ENCODE results near the gene RELB.

Gene RELB

DNA sequence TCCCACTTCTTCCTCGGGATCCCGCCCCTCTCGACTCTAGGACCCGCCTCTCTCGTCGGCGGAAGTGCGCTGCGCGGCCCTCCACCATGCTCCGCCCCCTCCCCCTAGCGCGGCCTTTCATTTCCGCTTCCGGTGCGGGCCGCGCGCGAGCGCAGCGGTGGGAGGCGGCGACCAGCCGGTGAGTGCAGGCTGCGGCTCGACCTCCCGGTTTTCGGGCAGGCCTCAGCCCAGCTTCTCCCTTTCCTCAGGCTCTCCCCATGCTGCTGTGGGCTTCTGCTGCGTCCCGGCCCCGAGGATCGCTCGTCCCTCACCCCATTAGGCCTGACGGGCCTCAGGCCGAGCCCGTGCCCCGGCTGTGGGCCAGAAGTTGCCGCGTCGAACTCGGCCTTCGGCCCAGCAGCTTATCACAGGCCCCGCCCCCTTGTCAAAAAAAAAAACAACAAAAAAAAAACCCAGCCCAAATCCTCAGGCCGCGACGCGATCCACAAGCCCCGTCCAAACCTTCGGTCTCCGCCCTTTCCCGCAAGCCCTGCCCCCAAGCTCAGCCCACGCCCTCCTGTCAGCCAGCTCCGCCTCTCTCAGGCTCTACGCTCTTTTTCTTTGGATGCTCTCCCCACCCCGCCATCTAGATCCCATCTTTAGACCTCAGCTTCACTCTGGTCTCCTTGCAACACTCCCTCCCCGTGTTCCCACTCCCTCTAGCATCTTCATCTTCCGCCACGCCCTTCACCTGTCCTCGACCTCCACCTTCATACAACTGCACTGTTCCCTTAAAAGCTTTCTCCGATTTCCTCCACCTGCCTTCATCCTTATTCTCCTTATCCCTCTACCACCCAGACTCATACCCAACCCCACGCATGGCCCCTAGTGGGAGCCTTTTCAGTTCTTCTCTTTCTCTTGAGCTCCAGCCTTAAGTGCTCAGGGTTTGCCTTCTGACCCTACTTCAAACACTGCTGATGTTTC, 37.9 kb downstream of the RELB start, which contains the start of gene CLASRP:
Gene CLASRP (plus strand): TSS at position 115 of the 963 bp plus-strand sequence. CDS start 1,168 bp downstream, outside the sequence.
- TF ChIP-seq TCF4 (CRISPR knock-in tag; IDR thresholded peaks at IDR 0.05; ENCODE audit: borderline replicate concordance) = no peak
- 0 out of 2 replicates have a peak, but pooled peaks have one; percentile 21 for TF ChIP-seq RARB (CRISPR knock-in tag; IDR thresholded peaks at IDR 0.05)
- TF ChIP-seq, protein P1, sequence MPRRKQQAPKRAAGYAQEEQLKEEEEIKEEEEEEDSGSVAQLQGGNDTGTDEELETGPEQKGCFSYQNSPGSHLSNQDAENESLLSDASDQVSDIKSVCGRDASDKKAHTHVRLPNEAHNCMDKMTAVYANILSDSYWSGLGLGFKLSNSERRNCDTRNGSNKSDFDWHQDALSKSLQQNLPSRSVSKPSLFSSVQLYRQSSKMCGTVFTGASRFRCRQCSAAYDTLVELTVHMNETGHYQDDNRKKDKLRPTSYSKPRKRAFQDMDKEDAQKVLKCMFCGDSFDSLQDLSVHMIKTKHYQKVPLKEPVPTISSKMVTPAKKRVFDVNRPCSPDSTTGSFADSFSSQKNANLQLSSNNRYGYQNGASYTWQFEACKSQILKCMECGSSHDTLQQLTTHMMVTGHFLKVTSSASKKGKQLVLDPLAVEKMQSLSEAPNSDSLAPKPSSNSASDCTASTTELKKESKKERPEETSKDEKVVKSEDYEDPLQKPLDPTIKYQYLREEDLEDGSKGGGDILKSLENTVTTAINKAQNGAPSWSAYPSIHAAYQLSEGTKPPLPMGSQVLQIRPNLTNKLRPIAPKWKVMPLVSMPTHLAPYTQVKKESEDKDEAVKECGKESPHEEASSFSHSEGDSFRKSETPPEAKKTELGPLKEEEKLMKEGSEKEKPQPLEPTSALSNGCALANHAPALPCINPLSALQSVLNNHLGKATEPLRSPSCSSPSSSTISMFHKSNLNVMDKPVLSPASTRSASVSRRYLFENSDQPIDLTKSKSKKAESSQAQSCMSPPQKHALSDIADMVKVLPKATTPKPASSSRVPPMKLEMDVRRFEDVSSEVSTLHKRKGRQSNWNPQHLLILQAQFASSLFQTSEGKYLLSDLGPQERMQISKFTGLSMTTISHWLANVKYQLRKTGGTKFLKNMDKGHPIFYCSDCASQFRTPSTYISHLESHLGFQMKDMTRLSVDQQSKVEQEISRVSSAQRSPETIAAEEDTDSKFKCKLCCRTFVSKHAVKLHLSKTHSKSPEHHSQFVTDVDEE (CRISPR knock-in tag; IDR thresholded peaks at IDR 0.05) = 0 out of 2 replicates have a peak, but pooled peaks have one; percentile 45
- no peak for TF ChIP-seq ZNF70 (CRISPR knock-in tag; IDR thresholded peaks at IDR 0.05)
- TF ChIP-seq CSDC2 (CRISPR knock-in tag; IDR thresholded peaks at IDR 0.05) = 0 out of 2 replicates have a peak, but pooled peaks have one; percentile 23
- TF ChIP-seq ARNTL (CRISPR knock-in tag; IDR thresholded peaks at IDR 0.05; ENCODE audit: borderline replicate concordance, low read depth) = no peak
- ATAC-seq = peak; percentile 97

DNA sequence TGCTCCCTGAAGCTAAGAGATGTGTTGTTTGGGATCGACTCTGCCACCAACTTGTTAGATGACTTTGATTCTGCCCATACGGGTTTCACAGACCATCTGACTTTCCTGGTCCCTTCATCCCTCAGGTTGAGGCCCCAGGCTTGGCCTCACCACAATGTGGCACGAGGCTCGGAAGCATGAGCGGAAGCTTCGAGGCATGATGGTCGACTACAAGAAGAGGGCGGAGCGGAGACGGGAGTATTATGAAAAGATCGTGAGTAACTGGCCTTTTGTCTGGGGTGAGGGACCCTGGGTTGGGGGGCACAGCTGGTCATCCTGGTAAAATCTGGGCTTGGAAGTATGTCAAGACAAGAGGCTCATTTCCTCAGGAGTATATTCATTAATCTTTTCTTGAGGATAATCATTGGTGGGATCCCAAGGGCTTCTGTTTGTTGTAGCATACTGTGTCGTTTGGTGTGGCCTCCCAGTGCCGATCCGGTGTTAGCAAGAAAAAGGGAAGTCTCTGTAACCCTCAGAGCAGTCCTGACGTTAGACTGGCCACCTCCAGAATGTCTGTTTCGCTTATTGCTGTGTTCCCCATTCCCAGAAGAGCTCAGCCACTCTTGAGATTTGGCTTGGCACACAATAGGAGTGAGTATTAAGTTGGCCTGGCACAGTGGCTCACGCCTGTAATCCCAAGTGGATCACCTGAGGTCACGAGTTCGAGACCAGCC, 39.0 kb downstream of the RELB start:
- TF ChIP-seq ESRRG (CRISPR knock-in tag; IDR thresholded peaks at IDR 0.05) (no peak), SNAI2 (CRISPR knock-in tag; IDR thresholded peaks at IDR 0.05) (no peak), ZC3H10 (CRISPR knock-in tag; IDR thresholded peaks at IDR 0.05) (no peak), BACH2 (CRISPR knock-in tag; IDR thresholded peaks at IDR 0.05; ENCODE audit: borderline replicate concordance) (no peak), ZNF565 (CRISPR knock-in tag; conservative IDR thresholded peaks at IDR 0.05; ENCODE audit: low read depth) (no peak), TOX (CRISPR knock-in tag; IDR thresholded peaks at IDR 0.05; ENCODE audit: borderline replicate concordance) (no peak)
- TF ChIP-seq, protein P2, sequence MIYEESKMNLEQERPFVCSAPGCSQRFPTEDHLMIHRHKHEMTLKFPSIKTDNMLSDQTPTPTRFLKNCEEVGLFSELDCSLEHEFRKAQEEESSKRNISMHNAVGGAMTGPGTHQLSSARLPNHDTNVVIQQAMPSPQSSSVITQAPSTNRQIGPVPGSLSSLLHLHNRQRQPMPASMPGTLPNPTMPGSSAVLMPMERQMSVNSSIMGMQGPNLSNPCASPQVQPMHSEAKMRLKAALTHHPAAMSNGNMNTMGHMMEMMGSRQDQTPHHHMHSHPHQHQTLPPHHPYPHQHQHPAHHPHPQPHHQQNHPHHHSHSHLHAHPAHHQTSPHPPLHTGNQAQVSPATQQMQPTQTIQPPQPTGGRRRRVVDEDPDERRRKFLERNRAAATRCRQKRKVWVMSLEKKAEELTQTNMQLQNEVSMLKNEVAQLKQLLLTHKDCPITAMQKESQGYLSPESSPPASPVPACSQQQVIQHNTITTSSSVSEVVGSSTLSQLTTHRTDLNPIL (CRISPR knock-in tag; IDR thresholded peaks at IDR 0.05; ENCODE audit: low read depth) = no peak
- no peak for ATAC-seq

DNA sequence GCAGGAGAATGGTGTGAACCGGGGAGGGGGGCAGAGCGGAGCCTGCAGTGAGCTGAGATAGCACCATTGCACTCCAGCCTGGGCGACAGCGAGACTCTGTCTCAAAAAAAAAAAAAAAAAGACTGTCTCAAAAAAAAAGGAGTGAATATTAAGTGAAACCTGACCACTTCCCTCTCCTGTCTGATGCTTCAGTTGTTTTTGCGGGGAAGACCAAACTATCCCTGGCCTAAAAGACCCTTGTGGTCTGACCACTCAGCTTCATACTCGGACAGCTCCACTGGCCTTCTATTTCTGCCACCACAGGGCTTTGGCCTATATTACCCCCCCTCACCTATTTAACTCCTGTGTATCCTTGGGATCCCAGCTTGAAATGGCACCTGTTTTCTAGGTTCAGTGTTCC, 39.9 kb downstream of the RELB start:
- ATAC-seq = no peak
- TF ChIP-seq, protein P3, sequence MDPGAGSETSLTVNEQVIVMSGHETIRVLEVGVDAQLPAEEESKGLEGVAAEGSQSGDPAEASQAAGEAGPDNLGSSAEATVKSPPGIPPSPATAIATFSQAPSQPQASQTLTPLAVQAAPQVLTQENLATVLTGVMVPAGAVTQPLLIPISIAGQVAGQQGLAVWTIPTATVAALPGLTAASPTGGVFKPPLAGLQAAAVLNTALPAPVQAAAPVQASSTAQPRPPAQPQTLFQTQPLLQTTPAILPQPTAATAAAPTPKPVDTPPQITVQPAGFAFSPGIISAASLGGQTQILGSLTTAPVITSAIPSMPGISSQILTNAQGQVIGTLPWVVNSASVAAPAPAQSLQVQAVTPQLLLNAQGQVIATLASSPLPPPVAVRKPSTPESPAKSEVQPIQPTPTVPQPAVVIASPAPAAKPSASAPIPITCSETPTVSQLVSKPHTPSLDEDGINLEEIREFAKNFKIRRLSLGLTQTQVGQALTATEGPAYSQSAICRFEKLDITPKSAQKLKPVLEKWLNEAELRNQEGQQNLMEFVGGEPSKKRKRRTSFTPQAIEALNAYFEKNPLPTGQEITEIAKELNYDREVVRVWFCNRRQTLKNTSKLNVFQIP (CRISPR knock-in tag; IDR thresholded peaks at IDR 0.05; ENCODE audit: borderline replicate concordance, low read depth) = no peak
- TF ChIP-seq, protein P4, sequence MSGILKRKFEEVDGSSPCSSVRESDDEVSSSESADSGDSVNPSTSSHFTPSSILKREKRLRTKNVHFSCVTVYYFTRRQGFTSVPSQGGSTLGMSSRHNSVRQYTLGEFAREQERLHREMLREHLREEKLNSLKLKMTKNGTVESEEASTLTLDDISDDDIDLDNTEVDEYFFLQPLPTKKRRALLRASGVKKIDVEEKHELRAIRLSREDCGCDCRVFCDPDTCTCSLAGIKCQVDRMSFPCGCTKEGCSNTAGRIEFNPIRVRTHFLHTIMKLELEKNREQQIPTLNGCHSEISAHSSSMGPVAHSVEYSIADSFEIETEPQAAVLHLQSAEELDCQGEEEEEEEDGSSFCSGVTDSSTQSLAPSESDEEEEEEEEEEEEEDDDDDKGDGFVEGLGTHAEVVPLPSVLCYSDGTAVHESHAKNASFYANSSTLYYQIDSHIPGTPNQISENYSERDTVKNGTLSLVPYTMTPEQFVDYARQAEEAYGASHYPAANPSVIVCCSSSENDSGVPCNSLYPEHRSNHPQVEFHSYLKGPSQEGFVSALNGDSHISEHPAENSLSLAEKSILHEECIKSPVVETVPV (CRISPR knock-in tag; IDR thresholded peaks at IDR 0.05) = no peak
- no peak for TF ChIP-seq ESRRG (CRISPR knock-in tag; IDR thresholded peaks at IDR 0.05)
- no peak for TF ChIP-seq TOX (CRISPR knock-in tag; IDR thresholded peaks at IDR 0.05; ENCODE audit: borderline replicate concordance)
- no peak for TF ChIP-seq CSDC2 (CRISPR knock-in tag; IDR thresholded peaks at IDR 0.05)
- no peak for TF ChIP-seq GLIS3 (CRISPR knock-in tag; IDR thresholded peaks at IDR 0.05)

DNA sequence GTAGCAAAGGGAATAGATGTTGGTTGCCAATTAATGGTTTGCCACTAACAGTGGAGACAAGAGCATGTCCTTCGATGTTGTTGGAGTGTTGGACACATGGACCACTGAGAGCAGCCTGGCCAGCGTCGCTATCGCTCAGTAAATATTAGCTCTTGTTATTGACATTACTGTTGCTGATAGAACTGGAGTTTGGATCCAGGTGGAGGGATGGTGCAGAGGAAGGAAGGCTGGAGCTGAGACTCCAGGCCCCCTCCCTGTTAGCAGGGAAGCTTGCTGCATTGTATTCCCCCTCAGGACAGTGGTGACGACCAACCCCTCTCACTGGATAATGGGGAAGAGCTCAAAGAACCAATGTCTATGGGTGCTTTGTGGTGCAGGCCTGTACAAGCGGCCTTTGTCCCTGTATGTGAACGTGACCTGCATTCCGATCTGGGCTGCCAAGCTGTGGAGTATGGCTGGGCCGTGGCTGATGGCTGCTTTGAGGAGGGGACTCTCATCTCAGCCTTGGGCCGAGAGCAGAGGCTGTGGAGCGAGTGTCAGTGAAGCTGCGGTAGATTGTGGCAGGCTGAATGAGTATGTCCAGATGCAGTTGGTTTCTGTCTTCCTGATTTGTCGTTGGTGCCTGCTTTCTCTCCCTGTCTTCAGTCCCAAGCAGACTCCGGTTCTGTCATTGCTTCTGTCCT, 44.5 kb downstream of the RELB start:
- no peak; the same call in 2 of the 3 replicates for ATAC-seq
- TF ChIP-seq GLIS3 (CRISPR knock-in tag; IDR thresholded peaks at IDR 0.05) = no peak
- TF ChIP-seq ZNF8 (CRISPR knock-in tag; IDR thresholded peaks at IDR 0.05) = no peak
- TF ChIP-seq BACH2 (CRISPR knock-in tag; IDR thresholded peaks at IDR 0.05; ENCODE audit: borderline replicate concordance) = no peak
- TF ChIP-seq, protein P5, sequence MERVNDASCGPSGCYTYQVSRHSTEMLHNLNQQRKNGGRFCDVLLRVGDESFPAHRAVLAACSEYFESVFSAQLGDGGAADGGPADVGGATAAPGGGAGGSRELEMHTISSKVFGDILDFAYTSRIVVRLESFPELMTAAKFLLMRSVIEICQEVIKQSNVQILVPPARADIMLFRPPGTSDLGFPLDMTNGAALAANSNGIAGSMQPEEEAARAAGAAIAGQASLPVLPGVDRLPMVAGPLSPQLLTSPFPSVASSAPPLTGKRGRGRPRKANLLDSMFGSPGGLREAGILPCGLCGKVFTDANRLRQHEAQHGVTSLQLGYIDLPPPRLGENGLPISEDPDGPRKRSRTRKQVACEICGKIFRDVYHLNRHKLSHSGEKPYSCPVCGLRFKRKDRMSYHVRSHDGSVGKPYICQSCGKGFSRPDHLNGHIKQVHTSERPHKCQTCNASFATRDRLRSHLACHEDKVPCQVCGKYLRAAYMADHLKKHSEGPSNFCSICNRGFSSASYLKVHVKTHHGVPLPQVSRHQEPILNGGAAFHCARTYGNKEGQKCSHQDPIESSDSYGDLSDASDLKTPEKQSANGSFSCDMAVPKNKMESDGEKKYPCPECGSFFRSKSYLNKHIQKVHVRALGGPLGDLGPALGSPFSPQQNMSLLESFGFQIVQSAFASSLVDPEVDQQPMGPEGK (CRISPR knock-in tag; IDR thresholded peaks at IDR 0.05; ENCODE audit: borderline replicate concordance) = no peak
- TF ChIP-seq RARB (CRISPR knock-in tag; IDR thresholded peaks at IDR 0.05) = no peak
- TF ChIP-seq ARNTL (CRISPR knock-in tag; IDR thresholded peaks at IDR 0.05; ENCODE audit: borderline replicate concordance, low read depth) = no peak
- TF ChIP-seq, protein P2 (CRISPR knock-in tag; IDR thresholded peaks at IDR 0.05; ENCODE audit: low read depth) = no peak
- no peak for TF ChIP-seq ZFP30 (CRISPR knock-in tag; IDR thresholded peaks at IDR 0.05)
- TF ChIP-seq ZFP3 (CRISPR knock-in tag; IDR thresholded peaks at IDR 0.05) = no peak

All from SK-N-SH treated with all-trans-retinoic acid at 6 μM for 48 hours (cell line).